ENCODE data around the gene STK32B.

Gene STK32B

GRCh38 chr4:5474756-5475155 lies 423.5 kb downstream of the STK32B start:
- no peak overlapping the region for H3K9ac ChIP-seq (ENCODE audit: low read depth, low read length)
- H3K4me3 ChIP-seq (ENCODE audit: low read depth, low read length) = no peak overlapping the region
- no peaks in the 10 kb centered on the region for H3K36me3 ChIP-seq (ENCODE audit: control insufficient read depth, insufficient read depth, low read length)
- H3K9me3 ChIP-seq (ENCODE audit: control insufficient read depth, insufficient read depth, low read length) = no peaks in the 10 kb centered on the region
- no peaks in the 10 kb centered on the region for H3K27me3 ChIP-seq (ENCODE audit: control insufficient read depth, insufficient read depth, low read length)
- H3K4me1 ChIP-seq (ENCODE audit: control insufficient read depth, insufficient read depth, low read length) = no peaks in the 10 kb centered on the region

GRCh38 chr4:5477613-5478012 lies 426.3 kb downstream of the STK32B start:
- no peak overlapping the region for H3K4me3 ChIP-seq (ENCODE audit: low read depth, low read length)
- H3K9me3 ChIP-seq (ENCODE audit: control insufficient read depth, insufficient read depth, low read length) = no peaks in the 10 kb centered on the region
- no peaks in the 10 kb centered on the region for H3K4me1 ChIP-seq (ENCODE audit: control insufficient read depth, insufficient read depth, low read length)
- no peaks in the 10 kb centered on the region for H3K36me3 ChIP-seq (ENCODE audit: control insufficient read depth, insufficient read depth, low read length)
- H3K27me3 ChIP-seq (ENCODE audit: control insufficient read depth, insufficient read depth, low read length) = no peaks in the 10 kb centered on the region
- H3K9ac ChIP-seq (ENCODE audit: low read depth, low read length) = no peak overlapping the region

- H3K4me1 ChIP-seq (ENCODE audit: control insufficient read depth, insufficient read depth, low read length) = no peaks in the 10 kb centered on the region
- H3K9me3 ChIP-seq (ENCODE audit: control insufficient read depth, insufficient read depth, low read length) = no peaks in the 10 kb centered on the region
- no peak overlapping the region for H3K4me3 ChIP-seq (ENCODE audit: low read depth, low read length)
- H3K9ac ChIP-seq (ENCODE audit: low read depth, low read length) = no peak overlapping the region
- no peaks in the 10 kb centered on the region for H3K27me3 ChIP-seq (ENCODE audit: control insufficient read depth, insufficient read depth, low read length)
- H3K36me3 ChIP-seq (ENCODE audit: control insufficient read depth, insufficient read depth, low read length) = no peaks in the 10 kb centered on the region
Observed at GRCh38 chr4:5478169-5478568, 426.9 kb downstream of the STK32B start.

GRCh38 chr4:5478697-5479096 lies 427.4 kb downstream of the STK32B start:
- H3K9ac ChIP-seq (ENCODE audit: low read depth, low read length) = no peak overlapping the region
- H3K36me3 ChIP-seq (ENCODE audit: control insufficient read depth, insufficient read depth, low read length) = no peaks in the 10 kb centered on the region
- H3K4me3 ChIP-seq (ENCODE audit: low read depth, low read length) = no peak overlapping the region
- no peaks in the 10 kb centered on the region for H3K27me3 ChIP-seq (ENCODE audit: control insufficient read depth, insufficient read depth, low read length)
- H3K9me3 ChIP-seq (ENCODE audit: control insufficient read depth, insufficient read depth, low read length) = no peaks in the 10 kb centered on the region
- H3K4me1 ChIP-seq (ENCODE audit: control insufficient read depth, insufficient read depth, low read length) = no peaks in the 10 kb centered on the region

- Histone ChIP-seq H3K9me3 (ENCODE audit: control insufficient read depth, insufficient read depth, low read length) (no peaks in the 10 kb centered on the region), H3K4me1 (ENCODE audit: control insufficient read depth, insufficient read depth, low read length) (no peaks in the 10 kb centered on the region), H3K9ac (ENCODE audit: low read depth, low read length) (no peak overlapping the region), H3K4me3 (ENCODE audit: low read depth, low read length) (no peak overlapping the region), H3K36me3 (ENCODE audit: control insufficient read depth, insufficient read depth, low read length) (no peaks in the 10 kb centered on the region), H3K27me3 (ENCODE audit: control insufficient read depth, insufficient read depth, low read length) (no peaks in the 10 kb centered on the region)
Observed at GRCh38 chr4:5479518-5480060, 428.3 kb downstream of the STK32B start.

GRCh38 chr4:5488413-5488812 lies 437.1 kb downstream of the STK32B start:
- H3K9me3 ChIP-seq (ENCODE audit: control insufficient read depth, insufficient read depth, low read length) = no peaks in the 10 kb centered on the region
- H3K36me3 ChIP-seq (ENCODE audit: control insufficient read depth, insufficient read depth, low read length) = no peaks in the 10 kb centered on the region
- H3K4me1 ChIP-seq (ENCODE audit: control insufficient read depth, insufficient read depth, low read length) = no peaks in the 10 kb centered on the region
- no peak overlapping the region for H3K4me3 ChIP-seq (ENCODE audit: low read depth, low read length)
- H3K27me3 ChIP-seq (ENCODE audit: control insufficient read depth, insufficient read depth, low read length) = no peaks in the 10 kb centered on the region
- no peak overlapping the region for H3K9ac ChIP-seq (ENCODE audit: low read depth, low read length)

GRCh38 chr4:5489260-5489659 lies 438.0 kb downstream of the STK32B start:
- Histone ChIP-seq H3K9ac (ENCODE audit: low read depth, low read length) (no peak overlapping the region), H3K4me3 (ENCODE audit: low read depth, low read length) (no peak overlapping the region), H3K27me3 (ENCODE audit: control insufficient read depth, insufficient read depth, low read length) (no peaks in the 10 kb centered on the region), H3K9me3 (ENCODE audit: control insufficient read depth, insufficient read depth, low read length) (no peaks in the 10 kb centered on the region), H3K4me1 (ENCODE audit: control insufficient read depth, insufficient read depth, low read length) (no peaks in the 10 kb centered on the region), H3K36me3 (ENCODE audit: control insufficient read depth, insufficient read depth, low read length) (no peaks in the 10 kb centered on the region)

- no peaks in the 10 kb centered on the region for H3K4me1 ChIP-seq (ENCODE audit: control insufficient read depth, insufficient read depth, low read length)
- H3K9me3 ChIP-seq (ENCODE audit: control insufficient read depth, insufficient read depth, low read length) = no peaks in the 10 kb centered on the region
Observed at GRCh38 chr4:5497489-5497888, 446.2 kb downstream of the STK32B start.

GRCh38 chr4:5500165-5500564 lies 448.9 kb downstream of the STK32B start:
- Histone ChIP-seq H3K9ac (ENCODE audit: low read depth, low read length) (no peak overlapping the region), H3K27me3 (ENCODE audit: control insufficient read depth, insufficient read depth, low read length) (no peaks in the 10 kb centered on the region), H3K4me3 (ENCODE audit: low read depth, low read length) (no peak overlapping the region), H3K4me1 (ENCODE audit: control insufficient read depth, insufficient read depth, low read length) (no peaks in the 10 kb centered on the region), H3K9me3 (ENCODE audit: control insufficient read depth, insufficient read depth, low read length) (no peaks in the 10 kb centered on the region), H3K36me3 (ENCODE audit: control insufficient read depth, insufficient read depth, low read length) (no peaks in the 10 kb centered on the region)

More at GRCh38 chr4:5497489-5497888, 446.2 kb downstream of the STK32B start:
- H3K9ac ChIP-seq (ENCODE audit: low read depth, low read length) = no peak overlapping the region
- no peaks in the 10 kb centered on the region for H3K27me3 ChIP-seq (ENCODE audit: control insufficient read depth, insufficient read depth, low read length)
- no peaks in the 10 kb centered on the region for H3K36me3 ChIP-seq (ENCODE audit: control insufficient read depth, insufficient read depth, low read length)
- no peak overlapping the region for H3K4me3 ChIP-seq (ENCODE audit: low read depth, low read length)

- H3K9ac ChIP-seq (ENCODE audit: low read depth, low read length) = no peak overlapping the region
- no peaks in the 10 kb centered on the region for H3K27me3 ChIP-seq (ENCODE audit: control insufficient read depth, insufficient read depth, low read length)
- no peak overlapping the region for H3K4me3 ChIP-seq (ENCODE audit: low read depth, low read length)
Observed at GRCh38 chr4:5503336-5503936, 452.2 kb downstream of the STK32B start.

GRCh38 chr4:5504486-5504885 lies 453.2 kb downstream of the STK32B start:
- Histone ChIP-seq H3K36me3 (ENCODE audit: control insufficient read depth, insufficient read depth, low read length) (no peaks in the 10 kb centered on the region), H3K27me3 (ENCODE audit: control insufficient read depth, insufficient read depth, low read length) (no peaks in the 10 kb centered on the region), H3K4me3 (ENCODE audit: low read depth, low read length) (no peak overlapping the region), H3K9me3 (ENCODE audit: control insufficient read depth, insufficient read depth, low read length) (no peaks in the 10 kb centered on the region), H3K9ac (ENCODE audit: low read depth, low read length) (no peak overlapping the region), H3K4me1 (ENCODE audit: control insufficient read depth, insufficient read depth, low read length) (no peaks in the 10 kb centered on the region)

More at GRCh38 chr4:5503336-5503936, 452.2 kb downstream of the STK32B start:
- Histone ChIP-seq H3K4me1 (ENCODE audit: control insufficient read depth, insufficient read depth, low read length) (no peaks in the 10 kb centered on the region), H3K9me3 (ENCODE audit: control insufficient read depth, insufficient read depth, low read length) (no peaks in the 10 kb centered on the region), H3K36me3 (ENCODE audit: control insufficient read depth, insufficient read depth, low read length) (no peaks in the 10 kb centered on the region)

GRCh38 chr4:5510504-5510903 lies 459.2 kb downstream of the STK32B start:
- H3K4me1 ChIP-seq (ENCODE audit: control insufficient read depth, insufficient read depth, low read length) = no peaks in the 10 kb centered on the region
- H3K4me3 ChIP-seq (ENCODE audit: low read depth, low read length) = no peak overlapping the region
- no peak overlapping the region for H3K9ac ChIP-seq (ENCODE audit: low read depth, low read length)
- H3K36me3 ChIP-seq (ENCODE audit: control insufficient read depth, insufficient read depth, low read length) = peaks cover 4% of the 10 kb centered on the region
- no peaks in the 10 kb centered on the region for H3K27me3 ChIP-seq (ENCODE audit: control insufficient read depth, insufficient read depth, low read length)
- H3K9me3 ChIP-seq (ENCODE audit: control insufficient read depth, insufficient read depth, low read length) = no peaks in the 10 kb centered on the region

All from iPS-15b (cell line).